ENCODE data around the gene CLCN4. TPM values are rescaled to one million over a fixed set of nuclear protein-coding genes. Genes with fewer than 3 reads are reported as not detected.

CLCN4 gene
- total RNA-seq, 1 experiment from 2014 or later, result 6.9 TPM

GRCh38 chrX:10221651-10222050 lies 64.9 kb downstream of the CLCN4 start:
- H3K4me1 ChIP-seq (ENCODE audit: insufficient read depth, low read length), result no peaks in the 10 kb centered on the region
- H3K4ac ChIP-seq (ENCODE audit: low read depth, low read length), result no peak overlapping the region
- no CpG with 5 or more reads among the region's 6 CpGs for WGBS (ENCODE audit: extremely low coverage, insufficient read length, low lambda C conversion rate)
- H2BK15ac ChIP-seq (ENCODE audit: low read depth, low read length), result no peak overlapping the region
- no peaks in the 10 kb centered on the region for H3K79me2 ChIP-seq (ENCODE audit: insufficient read depth, low read length)
- H3K14ac ChIP-seq (ENCODE audit: insufficient read depth, low read length), result no peak overlapping the region
- no peaks in the 10 kb centered on the region for H3K23me2 ChIP-seq (ENCODE audit: insufficient read length, low read depth, low read length, poor library complexity, severe bottlenecking)
- H3K36me3 Mint-ChIP-seq (ENCODE audit: insufficient read depth in 1 of 3, low read depth in 3 of 3), result peaks cover 4 to 19% (median 8%) of the 10 kb centered on the region in 3 experiments
- no peaks in the 10 kb centered on the region for H3K79me1 ChIP-seq (ENCODE audit: insufficient read depth, low read depth, low read length, poor library complexity, severe bottlenecking)
- H3K27ac ChIP-seq (ENCODE audit: insufficient read length, low read depth, low read length), result no peak overlapping the region
- no peak overlapping the region for H4K5ac ChIP-seq (ENCODE audit: insufficient read length, low read depth, low read length)
- H2BK120ac ChIP-seq (ENCODE audit: low read depth, low read length, poor library complexity, severe bottlenecking), result no peak overlapping the region
- H3K9me3 ChIP-seq (ENCODE audit: control insufficient read depth, low read depth, low read length), result no peaks in the 10 kb centered on the region
- H3K18ac ChIP-seq (ENCODE audit: insufficient read length, low read depth, low read length), result no peak overlapping the region
- no peak overlapping the region for H3K27ac Mint-ChIP-seq
- TF ChIP-seq CTCF (conservative IDR thresholded peaks at IDR 0.05), result no peak
- H4K20me1 ChIP-seq (ENCODE audit: control insufficient read depth, insufficient read depth, insufficient read length), result no peaks in the 10 kb centered on the region
- no peak overlapping the region for H2BK20ac ChIP-seq (ENCODE audit: low read depth, low read length, poor library complexity, severe bottlenecking)
- no peak overlapping the region for H3K9ac ChIP-seq (ENCODE audit: extremely low read depth, insufficient read length, low read length)
- H2AK5ac ChIP-seq (ENCODE audit: insufficient read length, low read length), result no peak overlapping the region
- no peaks in the 10 kb centered on the region for H3K4me1 Mint-ChIP-seq
- no peak overlapping the region for H2BK12ac ChIP-seq (ENCODE audit: insufficient read length, low read depth, low read length)
- no peak overlapping the region for H3T11ph ChIP-seq (ENCODE audit: low read length)
- DNase-seq, result no peak
- no peak overlapping the region for H4K91ac ChIP-seq (ENCODE audit: insufficient read length, low read depth, low read length)
- 0 out of 2 replicates have a peak, but pooled peaks cover 3% of the 10 kb centered on the region for H3K27me3 Mint-ChIP-seq (ENCODE audit: low read depth)
- H3K27me3 ChIP-seq (ENCODE audit: insufficient read depth, low read length), result no peaks in the 10 kb centered on the region; the same call in 1 of the 2 replicates
- no peak overlapping the region for H3K56ac ChIP-seq (ENCODE audit: insufficient read length, low read depth, low read length)
- peaks cover 55 to 59% of the 10 kb centered on the region in 2 experiments for H3K9me3 Mint-ChIP-seq
- H2BK5ac ChIP-seq (ENCODE audit: insufficient read length, low read length), result no peak overlapping the region
- no peak overlapping the region for H4K8ac ChIP-seq (replicated peaks; ENCODE audit: insufficient read length, low read depth, low read length)
- no peak overlapping the region for H3K23ac ChIP-seq (ENCODE audit: insufficient read length, low read depth, low read length)
- no peak overlapping the region for H3K4me2 ChIP-seq (ENCODE audit: insufficient read depth, insufficient read length, low read length)
- H2AFZ ChIP-seq (ENCODE audit: low read length), result no peak overlapping the region
- no peak overlapping the region for H3K4me3 Mint-ChIP-seq
